GM19395 (cell line): ENCODE results near the gene TULP4.
"Not testable (repeated sequence)": the region's sequence is repeated elsewhere in the genome, so short reads cannot be mapped to it uniquely, and the experiment has no call there.

Source experiments
- ATAC-seq: cut with Tn5 transposase; IDR thresholded peaks from one replicate; pipeline ENCODE4 v1.9.1; 2021; ENCODE audit warnings: mild to moderate bottlenecking, moderate library complexity; ENCODE audit not compliant: unreplicated experiment

Gene TULP4

DNA sequence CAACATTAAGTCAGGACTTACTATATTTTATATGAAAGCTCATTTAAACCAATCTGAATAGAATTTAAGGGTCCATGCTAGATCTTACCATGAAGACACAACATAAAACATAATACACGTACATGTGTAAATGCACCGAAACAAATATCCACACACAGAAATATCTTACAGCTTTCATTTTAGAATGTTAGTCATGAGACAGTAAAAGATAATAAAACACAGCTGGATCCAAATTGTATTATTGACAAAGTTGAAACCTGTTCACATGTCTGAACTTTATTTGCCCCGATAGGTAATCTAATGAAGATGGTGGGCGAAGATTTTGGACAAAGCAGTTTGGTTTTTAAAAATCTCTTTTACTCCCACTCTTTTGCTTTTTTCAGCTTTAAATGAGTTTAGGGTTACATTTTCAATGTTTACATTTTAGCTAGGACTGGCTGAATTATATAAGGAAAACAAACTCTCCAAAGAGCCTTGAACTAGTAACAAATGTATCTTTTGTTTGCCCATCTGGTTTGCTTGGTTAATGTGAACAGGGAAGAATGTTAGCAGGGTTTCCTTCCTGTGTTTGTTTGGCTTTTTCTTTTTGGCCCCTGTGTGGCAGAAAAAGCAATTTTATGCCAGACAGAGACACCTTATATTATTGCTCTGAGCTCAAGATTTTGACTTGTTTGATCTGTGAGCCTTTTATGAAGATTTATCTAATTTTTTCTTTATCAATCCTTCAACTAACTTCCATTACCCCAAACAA, 242.5 kb downstream of the TULP4 start:
- ATAC-seq: no peak

GRCh38 chr6:158556113-158556512, 243.8 kb downstream of the TULP4 start:
- no peak for ATAC-seq

DNA sequence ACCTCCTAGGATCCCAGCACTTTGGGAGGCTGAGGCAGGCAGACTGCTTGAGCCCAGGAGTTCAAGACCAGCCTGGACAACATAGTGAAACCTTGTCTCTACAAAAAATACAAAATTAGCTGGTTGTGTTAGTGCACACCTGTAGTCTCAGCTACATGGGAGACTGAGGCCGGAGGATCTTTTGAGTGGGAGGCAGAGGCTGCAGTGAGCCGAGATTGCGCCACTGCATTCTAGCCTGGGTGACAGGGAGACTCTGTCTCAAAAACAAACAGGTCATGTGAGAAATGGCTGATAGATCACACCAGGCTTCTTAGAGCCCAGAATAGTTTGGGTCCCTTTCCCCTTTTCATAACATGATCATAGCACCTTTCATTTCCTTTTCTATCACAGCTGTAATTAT, 244.8 kb downstream of the TULP4 start:
- not testable (repeated sequence) for ATAC-seq

GRCh38 chr6:158557927-158558326, 245.7 kb downstream of the TULP4 start:
- no peak for ATAC-seq

DNA sequence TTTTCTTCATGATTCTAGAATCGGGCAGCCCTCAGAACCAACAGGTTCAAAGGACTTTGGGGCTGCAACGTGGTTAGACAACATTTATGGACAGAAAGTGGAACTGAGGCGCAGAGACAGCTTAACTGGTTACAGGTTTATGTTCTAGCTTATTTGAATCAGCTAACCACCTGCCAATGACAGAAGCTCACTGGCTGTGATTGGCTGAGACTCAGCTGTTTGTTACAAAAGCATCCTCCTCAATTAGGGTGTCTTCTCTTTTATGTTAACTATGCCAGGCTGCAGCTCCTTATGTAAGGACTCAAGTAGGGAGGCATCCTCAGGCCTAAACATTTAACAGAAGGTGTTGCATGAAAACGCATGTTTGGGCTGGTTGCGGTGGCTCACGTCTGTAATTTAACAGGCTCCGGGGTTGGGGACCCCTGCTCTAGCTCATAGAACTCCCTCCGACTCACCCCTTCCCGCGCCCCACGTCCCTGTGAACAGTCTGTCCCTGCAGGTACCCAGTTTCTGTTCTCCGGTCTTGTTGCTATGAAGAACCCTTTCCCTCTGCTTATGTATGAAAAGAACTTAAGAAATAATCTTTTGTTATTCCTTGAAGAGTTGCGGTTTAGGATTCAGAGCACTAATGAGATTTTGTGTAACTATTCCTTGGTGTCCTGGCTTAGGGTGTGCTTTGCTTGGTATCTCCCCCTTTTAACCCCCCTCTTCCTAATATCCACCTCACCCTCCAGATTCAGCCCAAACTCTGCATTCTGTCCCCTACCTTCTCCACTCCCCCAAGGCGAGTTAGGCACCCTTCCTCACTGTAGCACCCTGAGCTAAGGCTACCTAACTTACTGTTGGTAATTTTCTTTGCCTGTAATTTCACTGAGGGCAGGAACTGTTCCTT, 246.4 kb downstream of the TULP4 start:
- ATAC-seq: no peak

- ATAC-seq: no peak
Measured at GRCh38 chr6:158559338-158559894, 247.2 kb downstream of the TULP4 start.

DNA sequence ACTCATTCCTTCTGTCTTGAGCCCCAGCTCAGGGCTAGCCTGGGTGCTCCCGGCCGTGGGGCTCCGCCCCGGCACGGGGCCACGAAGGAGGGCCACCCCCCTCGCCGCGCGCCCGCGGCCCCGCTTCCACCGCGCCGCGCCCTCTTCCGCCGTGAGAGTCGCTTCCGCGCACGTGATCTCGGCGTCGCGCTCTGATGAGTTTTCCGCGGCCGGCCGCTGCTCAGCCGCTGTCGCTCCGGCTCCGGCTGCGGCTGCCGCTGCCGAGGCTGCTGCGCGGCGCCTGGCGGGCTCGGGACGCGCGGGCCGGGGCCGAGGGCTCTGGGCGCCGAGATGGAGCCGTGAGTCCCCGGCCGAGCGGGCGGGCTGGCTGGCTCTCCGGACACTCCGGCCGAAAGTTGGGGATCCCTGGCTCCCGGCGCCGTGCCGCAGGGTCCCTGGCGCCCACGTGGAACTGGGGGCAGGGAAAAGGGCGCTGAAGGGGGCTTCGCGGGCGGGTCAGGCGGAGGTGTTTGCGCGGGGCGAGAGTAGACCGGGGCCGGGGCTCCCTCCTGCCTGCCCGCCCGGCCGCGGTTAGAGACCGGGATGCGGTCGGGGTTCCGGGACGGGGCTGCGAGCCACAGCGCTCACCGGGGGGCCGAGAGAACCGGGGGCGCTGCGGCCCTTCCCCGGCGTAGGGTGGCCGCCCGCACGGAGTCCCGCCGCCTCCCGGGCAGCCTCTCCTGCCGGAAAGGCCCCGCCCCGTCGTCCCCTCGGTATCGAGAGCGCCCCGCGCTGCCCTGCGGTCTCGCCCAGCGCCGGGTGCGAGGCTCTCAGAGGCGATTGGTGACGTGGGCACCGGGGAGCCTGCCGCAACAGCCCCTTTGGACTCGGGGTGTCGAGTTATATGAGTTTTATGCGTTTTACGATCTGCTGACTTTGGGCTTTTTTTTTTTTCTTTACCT, 247.9 kb downstream of the TULP4 start, which contains the start of gene TMEM181:
TMEM181 (plus strand) TSS at position 197 of the 941 bp plus-strand sequence; CDS start at position 331, 134 bp downstream.
- peak; percentile 87 for ATAC-seq

GRCh38 chr6:158560836-158561320, 248.6 kb downstream of the TULP4 start:
- peak; percentile 31 for ATAC-seq
